SK-N-SH (cell line): ENCODE data around the gene PPP2R5D. TPM values are rescaled to one million over a fixed set of nuclear protein-coding genes. Genes with fewer than 3 reads are reported as not detected.

Experiments used
- CTCF ChIA-PET: fragments of 300-600, 350-600 bp; formaldehyde crosslinking; extraction: SDS; loops from one replicate; lab custom pipeline; 2021; lab: Yijun Ruan, JAX
- POLR2A ChIA-PET: fragments of 350-600 bp; sonication (Branson Sonifier 250); formaldehyde crosslinking; extraction: SDS; loops from one replicate; lab custom pipeline; 2020; ENCODE audit warnings: antibody characterized with exemption, inconsistent platforms; lab: Yijun Ruan, JAX
- DNase-seq: peaks from one replicate; pipeline ENCODE4 v3.0.0; 2012
- H2AFZ ChIP-seq: fragments of 200-600 bp; sonication (generic); 2 replicates; pipeline ENCODE4 v1.8.1; 2016; ENCODE audit warnings: antibody characterized with exemption, mild to moderate bottlenecking, low read depth
- H3F3A ChIP-seq: fragments of 200-600 bp; sonication (generic); replicated peaks from 2 replicates; pipeline ENCODE3; 2016; ENCODE audit warnings: antibody characterized with exemption, mild to moderate bottlenecking; ENCODE audit not compliant: insufficient read depth
- H3K27ac ChIP-seq, 2 experiments: fragments of 200-500 bp in 1 of 2; fragments of 200-600 bp in 1 of 2; sonication (Bioruptor generic) in 1 of 2; sonication (generic), shearing (Covaris generic) in 1 of 2; 2 replicates each; pipeline versions ENCODE4 v1.5.1 to v1.6.1; 2014 to 2016; ENCODE audit warnings: low read depth in 2 of 2, inconsistent platforms in 1 of 2, low read length in 1 of 2, mild to moderate bottlenecking in 1 of 2, mixed read lengths in 1 of 2
- H3K27me3 ChIP-seq: fragments of 200-600 bp; sonication (generic), shearing (Covaris generic); 2 replicates; pipeline ENCODE4 v1.6.1; 2016; ENCODE audit warnings: mixed run types; ENCODE audit not compliant: insufficient read depth
- H3K36me3 ChIP-seq, 2 experiments: fragments of 200-500 bp in 1 of 2; fragments of 200-600 bp in 1 of 2; sonication (Bioruptor generic) in 1 of 2; sonication (generic) in 1 of 2; replicated peaks in 1 of 2; 2 replicates each; pipeline versions ENCODE3 to v1.5.1; 2014 to 2016; ENCODE audit warnings: low read length in 1 of 2, mild to moderate bottlenecking in 1 of 2; ENCODE audit not compliant: insufficient read depth in 2 of 2, control insufficient read depth in 1 of 2
- H3K4me1 ChIP-seq, 2 experiments: fragments of 200-500 bp in 1 of 2; fragments of 200-600 bp in 1 of 2; sonication (Bioruptor generic) in 1 of 2; sonication (generic), shearing (Covaris generic) in 1 of 2; 2 replicates each; pipeline versions ENCODE4 v1.5.1 to v1.6.1; 2014 to 2016; ENCODE audit warnings: low read depth in 1 of 2, low read length in 1 of 2, mixed run types in 1 of 2; ENCODE audit not compliant: insufficient read depth in 2 of 2, control insufficient read depth in 1 of 2
- H3K4me2 ChIP-seq: fragments of 200-600 bp; sonication (generic), shearing (Covaris generic); 2 replicates; pipeline ENCODE4 v1.6.1; 2017; ENCODE audit warnings: mixed run types
- H3K4me3 ChIP-seq, 2 experiments: fragments of 200-500 bp in 1 of 2; fragments of 200-600 bp in 1 of 2; sonication (Bioruptor generic) in 1 of 2; sonication (generic), shearing (Covaris generic) in 1 of 2; 2 replicates each; pipeline versions ENCODE4 v1.5.1 to v1.8.1; 2014 to 2016; ENCODE audit warnings: low read depth in 2 of 2, inconsistent platforms in 1 of 2, low read length in 1 of 2, mild to moderate bottlenecking in 1 of 2, mixed read lengths in 1 of 2, moderate library complexity in 1 of 2
- H3K79me2 ChIP-seq: fragments of 200-600 bp; sonication (generic); 2 replicates; pipeline ENCODE4 v1.8.1; 2017; ENCODE audit warnings: mild to moderate bottlenecking; ENCODE audit not compliant: insufficient read depth
- H3K9ac ChIP-seq: fragments of 200-600 bp; sonication (generic); 2 replicates; pipeline ENCODE4 v1.6.1; 2017; ENCODE audit warnings: mixed run types
- H3K9me2 ChIP-seq: fragments of 200-600 bp; sonication (generic); 2 replicates; pipeline ENCODE4 v1.6.1; 2017; ENCODE audit warnings: mixed run types
- H3K9me3 ChIP-seq: fragments of 200-600 bp; sonication (generic); 2 replicates; pipeline ENCODE4 v1.6.1; 2017; ENCODE audit warnings: mixed run types, mild to moderate bottlenecking, moderate library complexity
- H4K20me1 ChIP-seq: fragments of 200-600 bp; sonication (generic); 2 replicates; pipeline ENCODE4 v1.6.1; 2017; ENCODE audit warnings: mild to moderate bottlenecking, mixed run types; ENCODE audit not compliant: insufficient read depth
- EZH2phosphoT487 ChIP-seq: fragments of 200-600 bp; sonication (generic); IDR thresholded peaks from 2 replicates; pipeline ENCODE4 v1.6.1; 2017; ENCODE audit warnings: low read depth, mixed run types, mild to moderate bottlenecking, antibody characterized with exemption, moderate library complexity, borderline replicate concordance
- FOSL2 ChIP-seq: IDR thresholded peaks from 2 replicates; pipeline ENCODE4 v1.4.0; 2012; ENCODE audit warnings: low read depth, mild to moderate bottlenecking, moderate library complexity, borderline replicate concordance
- FOXM1 ChIP-seq: IDR thresholded peaks from 2 replicates; pipeline ENCODE4 v1.4.0; 2012; ENCODE audit warnings: low read depth, mild to moderate bottlenecking
- GABPA ChIP-seq: IDR thresholded peaks from 2 replicates; pipeline ENCODE4 v1.4.0; 2012; ENCODE audit warnings: low read depth, mild to moderate bottlenecking
- JUND ChIP-seq: IDR thresholded peaks from 2 replicates; pipeline ENCODE4 v1.4.0; 2012
- MEF2A ChIP-seq: IDR thresholded peaks from 2 replicates; pipeline ENCODE4 v1.4.0; 2012; ENCODE audit warnings: low read depth, borderline replicate concordance
- NFIC ChIP-seq: IDR thresholded peaks from 2 replicates; pipeline ENCODE4 v1.4.0; 2012; ENCODE audit warnings: borderline replicate concordance
- PBX3 ChIP-seq: IDR thresholded peaks from 2 replicates; pipeline ENCODE4; 2012
- POLR2AphosphoS5 ChIP-seq: IDR thresholded peaks from 2 replicates; pipeline ENCODE4 v1.6.1; 2012; ENCODE audit warnings: low read depth, low read length
- RCOR1 ChIP-seq: fragments of 150-350 bp; IDR thresholded peaks from 2 replicates; pipeline ENCODE4 v1.6.1; 2017; ENCODE audit warnings: antibody characterized with exemption, low read length
- RFX5 ChIP-seq: IDR thresholded peaks from 2 replicates; pipeline ENCODE4 v1.6.1; 2012; ENCODE audit warnings: mild to moderate bottlenecking, improper control_type of control experiment, low read length
- RXRA ChIP-seq: IDR thresholded peaks from 2 replicates; pipeline ENCODE4 v1.4.0; 2012; ENCODE audit warnings: low read depth, mild to moderate bottlenecking, borderline replicate concordance
- SIN3A ChIP-seq: IDR thresholded peaks from 2 replicates; pipeline ENCODE4 v1.6.1; 2012; ENCODE audit warnings: low read depth, mild to moderate bottlenecking, low read length, moderate library complexity, borderline replicate concordance
- SMC3 ChIP-seq: IDR thresholded peaks from 2 replicates; pipeline ENCODE4 v1.6.1; 2012; ENCODE audit warnings: low read depth, low read length, improper control_type of control experiment
- TAF1 ChIP-seq: IDR thresholded peaks from 2 replicates; pipeline ENCODE4 v1.6.1; 2012; ENCODE audit warnings: low read depth, mild to moderate bottlenecking, low read length, moderate library complexity, borderline replicate concordance
- whole genome bisulfite sequencing: methylation state at CpG from one replicate; pipeline ENCODE4 v1.1.6; 2017; ENCODE audit warnings: low lambda C conversion rate; 5-methylcytosine and 5-hydroxymethylcytosine counted together
- polyA plus RNA-seq, 3 experiments: library from polyadenylated mRNA; depleted of rRNA; stranded (reverse); fragments of >200 nt; gene quantifications; 2 replicates each; pipeline ENCODE4 v1.2.3, GENCODE V29; 2012

Gene PPP2R5D
- polyA plus RNA-seq, 1 of the 3 experiments (the other 2 are of a cell fraction), result 37.6 TPM

GRCh38 chr6:43024436-43024835 is 40.1 kb downstream of the PPP2R5D start:
- POLR2A ChIA-PET, result interaction anchor here (1.2 to 1.3 kb wide), 2 partner anchors 27 to 119 kb away, joined by 3 read pairs; no protein-coding TSS in a partner anchor
- H3K9me3 ChIP-seq, result no peaks in the 10 kb centered on the region
- H3K27ac ChIP-seq, result no peak overlapping the region
- H3K4me2 ChIP-seq, result no peak overlapping the region
- no peaks in the 10 kb centered on the region for H3K27me3 ChIP-seq
- CTCF ChIA-PET, result interaction anchor here (1.6 to 2.4 kb wide), 2 partner anchors 12 to 119 kb away, joined by 3 to 5 read pairs; no protein-coding TSS in a partner anchor
- H3K79me2 ChIP-seq, result peaks cover 46% of the 10 kb centered on the region
- WGBS, result 63% methylated on average over 2 of the region's 2 CpGs
- TF ChIP-seq RXRA (no peak), NFIC (no peak), GABPA (no peak), RCOR1 (no peak), FOSL2 (no peak), JUND (no peak), MEF2A (no peak), SMC3 (no peak), PBX3 (no peak), RFX5 (no peak), POLR2AphosphoS5 (no peak), FOXM1 (no peak), TAF1 (no peak), SIN3A (no peak)
- no peak for DNase-seq
- H3K4me1 ChIP-seq, result peaks cover 8 to 14% of the 10 kb centered on the region in 2 experiments; a peak in 3 of 4 replicates
- no peak overlapping the region for H2AFZ ChIP-seq
- no peak overlapping the region for H3K4me3 ChIP-seq
- peaks cover 36 to 59% of the 10 kb centered on the region in 2 experiments for H3K36me3 ChIP-seq
- peaks cover 44% of the 10 kb centered on the region for H3F3A ChIP-seq
- no peak overlapping the region for H3K9ac ChIP-seq
- peaks cover 10% of the 10 kb centered on the region; the same call in 1 of the 2 replicates for H4K20me1 ChIP-seq
- H3K9me2 ChIP-seq, result no peaks in the 10 kb centered on the region

GRCh38 chr6:43026365-43026764 is 42.0 kb downstream of the PPP2R5D start:
- no peak for DNase-seq
- TF ChIP-seq SIN3A (no peak), EZH2phosphoT487 (no peak)
- TF ChIP-seq, all 33 proteins: peak for 0
- Histone ChIP-seq H3K79me2 (peaks cover 43% of the 10 kb centered on the region), H3K9ac (no peak overlapping the region), H3K36me3 (peaks cover 33 to 71% of the 10 kb centered on the region in 2 experiments), H3K4me3 (no peak overlapping the region), H3K9me3 (no peaks in the 10 kb centered on the region), H3F3A (peaks cover 34% of the 10 kb centered on the region), H4K20me1 (peaks cover 10% of the 10 kb centered on the region; the same call in 1 of the 2 replicates), H3K9me2 (no peaks in the 10 kb centered on the region), H3K27me3 (no peaks in the 10 kb centered on the region), H3K4me2 (no peak overlapping the region), H2AFZ (no peak overlapping the region), H3K27ac (no peak overlapping the region), H3K4me1 (peaks cover 4 to 8% of the 10 kb centered on the region in 2 experiments; a peak in 3 of 4 replicates)
- WGBS, result 97% methylated on average over 5 of the region's 5 CpGs
- CTCF ChIA-PET, result interaction anchor here (1.0 to 1.8 kb wide), 3 partner anchors 14 to 118 kb away, joined by 3 to 5 read pairs (median 3); no protein-coding TSS in a partner anchor
- POLR2A ChIA-PET, result interaction anchor here (1.1 kb wide), 1 partner anchor 36 kb away, joined by 4 read pairs; no protein-coding TSS in a partner anchor
